SK-N-SH (cell line): ENCODE results near the gene SUPT3H.

Source experiments
- CHD2 ChIP-seq: fragments of 150-350 bp; IDR thresholded peaks from 2 replicates; pipeline ENCODE4 v1.6.1; 2018; ENCODE audit warnings: low read length; ENCODE audit not compliant: partially characterized antibody
- EZH2phosphoT487 ChIP-seq: fragments of 200-600 bp; sonication (generic); IDR thresholded peaks from 2 replicates; pipeline ENCODE4 v1.6.1; 2017; ENCODE audit warnings: low read depth, mixed run types, mild to moderate bottlenecking, antibody characterized with exemption, moderate library complexity, borderline replicate concordance
- RFX5 ChIP-seq: IDR thresholded peaks from 2 replicates; pipeline ENCODE4 v1.6.1; 2012; ENCODE audit warnings: mild to moderate bottlenecking, improper control_type of control experiment, low read length
- SMC3 ChIP-seq: IDR thresholded peaks from 2 replicates; pipeline ENCODE4 v1.6.1; 2012; ENCODE audit warnings: low read depth, low read length, improper control_type of control experiment
- USF1 ChIP-seq: IDR thresholded peaks from 2 replicates; pipeline ENCODE4 v1.4.0; 2012; ENCODE audit warnings: low read depth, borderline replicate concordance
- TF ChIP-seq, protein P1 (sequence below): fragments of 200-600 bp; sonication (generic); IDR thresholded peaks from 2 replicates; pipeline ENCODE4 v1.6.1; 2017; ENCODE audit warnings: antibody characterized with exemption, mild to moderate bottlenecking, moderate library complexity
- TF ChIP-seq, protein P2 (sequence below): fragments of 150-350 bp; IDR thresholded peaks from 2 replicates; pipeline ENCODE4 v1.6.1; 2017; ENCODE audit warnings: antibody characterized with exemption, low read length, low read depth, borderline replicate concordance
- TF ChIP-seq, protein P3 (sequence below): IDR thresholded peaks from 2 replicates; pipeline ENCODE4; 2012

GRCh38 chr6:44809258-44809657, 568.5 kb downstream of the SUPT3H start:
- TF ChIP-seq, protein P1, sequence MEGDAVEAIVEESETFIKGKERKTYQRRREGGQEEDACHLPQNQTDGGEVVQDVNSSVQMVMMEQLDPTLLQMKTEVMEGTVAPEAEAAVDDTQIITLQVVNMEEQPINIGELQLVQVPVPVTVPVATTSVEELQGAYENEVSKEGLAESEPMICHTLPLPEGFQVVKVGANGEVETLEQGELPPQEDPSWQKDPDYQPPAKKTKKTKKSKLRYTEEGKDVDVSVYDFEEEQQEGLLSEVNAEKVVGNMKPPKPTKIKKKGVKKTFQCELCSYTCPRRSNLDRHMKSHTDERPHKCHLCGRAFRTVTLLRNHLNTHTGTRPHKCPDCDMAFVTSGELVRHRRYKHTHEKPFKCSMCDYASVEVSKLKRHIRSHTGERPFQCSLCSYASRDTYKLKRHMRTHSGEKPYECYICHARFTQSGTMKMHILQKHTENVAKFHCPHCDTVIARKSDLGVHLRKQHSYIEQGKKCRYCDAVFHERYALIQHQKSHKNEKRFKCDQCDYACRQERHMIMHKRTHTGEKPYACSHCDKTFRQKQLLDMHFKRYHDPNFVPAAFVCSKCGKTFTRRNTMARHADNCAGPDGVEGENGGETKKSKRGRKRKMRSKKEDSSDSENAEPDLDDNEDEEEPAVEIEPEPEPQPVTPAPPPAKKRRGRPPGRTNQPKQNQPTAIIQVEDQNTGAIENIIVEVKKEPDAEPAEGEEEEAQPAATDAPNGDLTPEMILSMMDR: no peak
- TF ChIP-seq SMC3 (no peak), EZH2phosphoT487 (no peak), USF1 (no peak), RFX5 (no peak), CHD2 (no peak)
- TF ChIP-seq, protein P2, sequence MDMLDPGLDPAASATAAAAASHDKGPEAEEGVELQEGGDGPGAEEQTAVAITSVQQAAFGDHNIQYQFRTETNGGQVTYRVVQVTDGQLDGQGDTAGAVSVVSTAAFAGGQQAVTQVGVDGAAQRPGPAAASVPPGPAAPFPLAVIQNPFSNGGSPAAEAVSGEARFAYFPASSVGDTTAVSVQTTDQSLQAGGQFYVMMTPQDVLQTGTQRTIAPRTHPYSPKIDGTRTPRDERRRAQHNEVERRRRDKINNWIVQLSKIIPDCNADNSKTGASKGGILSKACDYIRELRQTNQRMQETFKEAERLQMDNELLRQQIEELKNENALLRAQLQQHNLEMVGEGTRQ: no peak
- TF ChIP-seq, protein P3, sequence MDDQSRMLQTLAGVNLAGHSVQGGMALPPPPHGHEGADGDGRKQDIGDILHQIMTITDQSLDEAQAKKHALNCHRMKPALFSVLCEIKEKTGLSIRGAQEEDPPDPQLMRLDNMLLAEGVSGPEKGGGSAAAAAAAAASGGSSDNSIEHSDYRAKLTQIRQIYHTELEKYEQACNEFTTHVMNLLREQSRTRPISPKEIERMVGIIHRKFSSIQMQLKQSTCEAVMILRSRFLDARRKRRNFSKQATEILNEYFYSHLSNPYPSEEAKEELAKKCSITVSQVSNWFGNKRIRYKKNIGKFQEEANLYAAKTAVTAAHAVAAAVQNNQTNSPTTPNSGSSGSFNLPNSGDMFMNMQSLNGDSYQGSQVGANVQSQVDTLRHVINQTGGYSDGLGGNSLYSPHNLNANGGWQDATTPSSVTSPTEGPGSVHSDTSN: no peak
